SU-DHL-6 (cell line): ENCODE results near the gene SPPL2A.

Experiments used
- EZH2phosphoT487 ChIP-seq: fragments of 200-600 bp; sonication (generic), shearing (Covaris generic); conservative IDR thresholded peaks from 2 replicates; pipeline ENCODE4 v1.6.1; 2018; ENCODE audit warnings: mild to moderate bottlenecking, antibody characterized with exemption, low read length, moderate library complexity, mixed read lengths
- TF ChIP-seq, protein P1 (sequence below): fragments of 200-600 bp; sonication (generic); IDR thresholded peaks from one replicate; pipeline ENCODE4 v1.5.1; 2017; ENCODE audit warnings: antibody characterized with exemption, mild to moderate bottlenecking, low read length, moderate library complexity; ENCODE audit not compliant: insufficient read depth, poor library complexity, severe bottlenecking

- TF ChIP-seq, protein P1, sequence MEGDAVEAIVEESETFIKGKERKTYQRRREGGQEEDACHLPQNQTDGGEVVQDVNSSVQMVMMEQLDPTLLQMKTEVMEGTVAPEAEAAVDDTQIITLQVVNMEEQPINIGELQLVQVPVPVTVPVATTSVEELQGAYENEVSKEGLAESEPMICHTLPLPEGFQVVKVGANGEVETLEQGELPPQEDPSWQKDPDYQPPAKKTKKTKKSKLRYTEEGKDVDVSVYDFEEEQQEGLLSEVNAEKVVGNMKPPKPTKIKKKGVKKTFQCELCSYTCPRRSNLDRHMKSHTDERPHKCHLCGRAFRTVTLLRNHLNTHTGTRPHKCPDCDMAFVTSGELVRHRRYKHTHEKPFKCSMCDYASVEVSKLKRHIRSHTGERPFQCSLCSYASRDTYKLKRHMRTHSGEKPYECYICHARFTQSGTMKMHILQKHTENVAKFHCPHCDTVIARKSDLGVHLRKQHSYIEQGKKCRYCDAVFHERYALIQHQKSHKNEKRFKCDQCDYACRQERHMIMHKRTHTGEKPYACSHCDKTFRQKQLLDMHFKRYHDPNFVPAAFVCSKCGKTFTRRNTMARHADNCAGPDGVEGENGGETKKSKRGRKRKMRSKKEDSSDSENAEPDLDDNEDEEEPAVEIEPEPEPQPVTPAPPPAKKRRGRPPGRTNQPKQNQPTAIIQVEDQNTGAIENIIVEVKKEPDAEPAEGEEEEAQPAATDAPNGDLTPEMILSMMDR, result no peak
- TF ChIP-seq EZH2phosphoT487, result no peak
These were observed 80.1 kb downstream of the SPPL2A start for GRCh38 chr15:50685191-50685975.
